C4-2B (cell line): ENCODE data around the gene SPDYE4.

Experiments used
- H3K27ac ChIP-seq: fragments of 450-650 bp; 2 replicates; pipeline ENCODE4 v1.5.1; 2017
- ZFX ChIP-seq: fragments of 450-650 bp; IDR thresholded peaks from 2 replicates; pipeline ENCODE4 v1.6.1; 2017
- TF ChIP-seq, protein P1 (sequence below): fragments of 450-650 bp; conservative IDR thresholded peaks from 2 replicates; pipeline ENCODE4 v1.5.1; 2017; ENCODE audit warnings: mild to moderate bottlenecking

Gene SPDYE4

DNA sequence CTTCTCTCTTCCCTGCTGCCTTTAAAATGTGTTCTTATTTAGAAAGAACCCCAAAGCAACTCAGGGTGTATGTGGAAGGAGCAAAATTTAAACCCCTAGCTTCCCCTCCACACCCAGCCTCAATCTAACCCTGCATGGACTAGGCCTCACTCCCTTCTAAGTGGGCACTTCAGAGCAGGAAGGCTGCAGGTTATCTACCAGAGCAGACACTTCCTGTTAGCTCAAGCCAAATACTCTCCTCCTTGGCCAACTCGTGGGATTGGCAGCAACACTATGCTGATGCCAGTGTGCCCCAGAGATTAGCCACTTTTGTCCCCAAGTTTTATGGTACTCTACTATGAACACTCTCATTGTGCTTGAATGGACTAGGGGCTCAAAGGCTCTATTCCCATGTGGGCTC lies 49.3 kb downstream of the SPDYE4 start:
- no peak overlapping the region for H3K27ac ChIP-seq
- TF ChIP-seq ZFX: no peak
- TF ChIP-seq, protein P1, sequence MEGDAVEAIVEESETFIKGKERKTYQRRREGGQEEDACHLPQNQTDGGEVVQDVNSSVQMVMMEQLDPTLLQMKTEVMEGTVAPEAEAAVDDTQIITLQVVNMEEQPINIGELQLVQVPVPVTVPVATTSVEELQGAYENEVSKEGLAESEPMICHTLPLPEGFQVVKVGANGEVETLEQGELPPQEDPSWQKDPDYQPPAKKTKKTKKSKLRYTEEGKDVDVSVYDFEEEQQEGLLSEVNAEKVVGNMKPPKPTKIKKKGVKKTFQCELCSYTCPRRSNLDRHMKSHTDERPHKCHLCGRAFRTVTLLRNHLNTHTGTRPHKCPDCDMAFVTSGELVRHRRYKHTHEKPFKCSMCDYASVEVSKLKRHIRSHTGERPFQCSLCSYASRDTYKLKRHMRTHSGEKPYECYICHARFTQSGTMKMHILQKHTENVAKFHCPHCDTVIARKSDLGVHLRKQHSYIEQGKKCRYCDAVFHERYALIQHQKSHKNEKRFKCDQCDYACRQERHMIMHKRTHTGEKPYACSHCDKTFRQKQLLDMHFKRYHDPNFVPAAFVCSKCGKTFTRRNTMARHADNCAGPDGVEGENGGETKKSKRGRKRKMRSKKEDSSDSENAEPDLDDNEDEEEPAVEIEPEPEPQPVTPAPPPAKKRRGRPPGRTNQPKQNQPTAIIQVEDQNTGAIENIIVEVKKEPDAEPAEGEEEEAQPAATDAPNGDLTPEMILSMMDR: no peak

DNA sequence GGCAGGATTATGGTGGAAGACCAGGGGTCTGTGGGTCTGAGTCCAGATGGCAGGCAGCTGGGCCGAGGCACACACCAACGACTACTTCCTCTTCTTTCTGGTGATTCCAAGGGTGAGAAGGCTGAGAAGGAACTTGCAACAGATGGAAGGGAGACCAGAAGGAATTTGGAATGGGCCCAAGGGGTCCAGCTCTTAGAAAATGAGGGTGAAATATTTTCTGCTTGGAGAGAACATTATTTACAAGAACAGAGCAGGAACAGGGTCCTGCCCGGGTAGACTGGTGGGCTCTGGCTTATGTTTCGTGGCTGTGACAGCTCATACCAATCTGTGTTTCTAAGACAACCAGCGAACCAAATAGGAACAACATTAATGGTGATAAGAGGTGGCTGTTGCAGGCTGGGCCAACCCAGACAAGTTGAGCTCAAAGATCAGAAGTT lies 50.3 kb downstream of the SPDYE4 start:
- TF ChIP-seq, protein P1: no peak
- no peak for TF ChIP-seq ZFX

DNA sequence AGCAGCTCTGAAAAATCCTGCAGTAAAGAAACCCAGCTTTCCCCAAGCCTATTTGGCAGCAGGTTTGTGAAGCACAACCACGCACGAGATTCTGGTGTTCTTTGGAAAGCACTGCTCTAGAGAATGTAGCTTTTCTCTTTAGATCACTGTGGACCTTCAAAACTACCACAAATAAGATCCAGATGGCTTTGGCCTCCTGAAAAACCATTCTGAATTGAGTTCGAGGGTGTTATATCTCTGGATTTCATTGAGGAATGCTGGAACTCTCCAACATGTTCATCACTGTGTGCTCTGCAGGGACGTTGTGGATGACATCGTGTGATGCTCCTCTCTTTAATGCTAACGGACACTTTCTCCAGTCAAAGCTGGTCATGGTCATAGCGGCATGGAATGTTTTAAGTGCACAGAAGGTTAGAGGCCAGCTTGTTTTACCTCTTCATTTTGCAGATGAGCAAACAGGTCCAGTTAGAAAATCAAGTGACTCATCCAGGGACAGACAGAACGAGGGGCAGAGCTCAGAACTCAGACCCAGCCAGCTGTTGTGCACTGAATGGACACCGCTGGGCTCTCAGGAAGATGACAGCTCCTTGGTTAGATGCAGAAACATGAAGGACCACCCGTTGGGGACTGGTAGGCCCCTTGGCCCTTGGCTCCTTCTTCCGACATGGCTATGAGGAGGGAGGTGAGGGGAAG lies 50.9 kb downstream of the SPDYE4 start:
- no peak overlapping the region for H3K27ac ChIP-seq
- TF ChIP-seq, protein P1: no peak
- TF ChIP-seq ZFX: no peak

More for the DNA sequence above, 50.3 kb downstream of the SPDYE4 start:
- H3K27ac ChIP-seq: no peak overlapping the region

DNA sequence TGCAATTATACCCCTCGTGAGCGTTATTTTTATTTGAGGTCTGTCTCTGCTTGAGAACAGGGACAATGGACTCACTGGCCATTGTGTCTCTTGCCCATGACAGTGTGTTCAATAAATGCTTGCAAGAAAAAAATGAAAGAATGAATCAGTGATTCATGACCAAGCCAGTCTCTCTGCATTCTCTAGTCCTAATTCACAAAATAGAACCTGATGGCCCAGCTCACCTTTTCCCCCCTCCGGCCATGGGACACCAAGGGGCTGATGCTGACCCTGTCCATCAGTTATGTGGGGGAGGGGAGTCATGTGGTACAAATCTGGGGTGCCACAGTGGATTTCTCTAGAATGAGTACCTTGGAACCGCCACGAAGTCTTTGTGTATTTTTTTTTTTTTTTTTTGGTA lies 51.9 kb downstream of the SPDYE4 start:
- TF ChIP-seq, protein P1: no peak
- no peak for TF ChIP-seq ZFX
- H3K27ac ChIP-seq: no peak overlapping the region

DNA sequence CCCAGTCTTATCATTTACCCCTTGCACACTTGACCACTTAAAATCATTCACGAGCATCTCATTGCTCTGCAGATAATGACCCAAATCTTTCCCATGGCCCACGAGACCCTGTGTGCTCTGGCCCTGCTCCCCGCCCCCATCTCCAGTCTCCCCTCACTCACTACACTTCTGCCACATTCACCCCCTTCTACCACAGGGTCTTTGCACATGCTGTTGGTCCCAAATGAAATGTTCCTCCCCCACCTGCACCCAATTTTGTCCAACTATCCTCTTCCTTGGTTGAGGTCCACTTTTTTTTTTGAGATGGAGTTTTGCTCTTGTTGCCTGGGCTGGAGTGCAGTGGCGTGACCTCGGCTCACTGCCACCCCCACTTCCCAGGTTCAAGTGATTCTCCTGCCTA lies 52.9 kb downstream of the SPDYE4 start:
- H3K27ac ChIP-seq: no peak overlapping the region
- TF ChIP-seq, protein P1: no peak
- no peak for TF ChIP-seq ZFX

DNA sequence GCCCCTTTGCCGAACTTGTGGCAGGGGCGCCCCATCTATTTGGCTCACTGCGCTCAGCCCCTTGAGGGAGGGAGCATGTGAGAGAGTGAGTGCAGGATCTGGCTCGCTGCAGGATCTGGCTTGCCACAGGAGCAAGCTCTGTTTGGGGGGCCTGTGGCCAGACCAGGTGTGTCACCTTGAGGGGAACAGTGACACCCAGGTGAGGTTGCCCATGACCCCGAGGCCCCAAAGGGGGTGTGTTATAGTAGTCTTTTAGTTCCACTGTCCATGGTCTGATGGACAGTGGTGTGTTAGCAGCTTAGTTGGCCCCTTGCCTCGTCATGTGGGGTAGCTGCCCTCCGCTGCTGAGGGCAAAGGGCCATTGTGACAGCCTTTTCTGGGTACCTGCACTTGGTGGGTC lies 55.3 kb downstream of the SPDYE4 start:
- TF ChIP-seq, protein P1: no peak
- TF ChIP-seq ZFX: no peak
- H3K27ac ChIP-seq: no peak overlapping the region

DNA sequence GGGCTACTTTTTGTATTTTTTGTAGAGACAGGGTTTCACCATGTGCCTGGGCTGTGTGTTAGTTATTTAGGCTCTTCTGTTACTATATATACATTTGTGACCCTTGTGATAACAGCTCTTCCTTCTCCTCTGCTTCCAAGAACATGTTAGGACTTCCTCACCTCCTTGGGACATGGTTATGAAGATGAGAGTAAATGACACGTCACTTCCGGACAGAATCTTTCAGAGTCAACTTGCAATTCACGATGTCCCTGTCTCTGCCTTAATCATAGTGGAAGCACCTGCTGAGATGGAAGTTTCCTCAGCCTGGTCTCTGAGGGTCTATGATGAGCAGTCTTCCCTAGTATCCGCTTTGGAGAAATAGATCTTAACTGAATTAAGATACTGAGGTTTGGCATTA lies 56.6 kb downstream of the SPDYE4 start:
- TF ChIP-seq, protein P1: no peak
- no peak for TF ChIP-seq ZFX
- no peak overlapping the region for H3K27ac ChIP-seq
